Astrocyte (in vitro differentiated cells and primary cell): Measurements from ENCODE around the gene TMOD3. TPM values are rescaled to one million over a fixed set of nuclear protein-coding genes. Genes with fewer than 3 reads are reported as not detected.

ENCODE experiments used
- DNase-seq: peaks from one replicate; pipeline ENCODE4 v3.0.0-alpha.2; 2010; ENCODE audit warnings: low read depth
- FAIRE-seq: peaks from 2 replicates; lab custom pipeline; 2011; peaks lifted over from hg19 to GRCh38; lab: Jason Lieb, UNC
- H2AFZ ChIP-seq: 2 replicates; pipeline ENCODE4 v1.6.0; 2012; ENCODE audit warnings: low read depth, low read length, inconsistent platforms
- H3K27ac ChIP-seq: 2 replicates; pipeline ENCODE4 v1.5.1; 2011; ENCODE audit warnings: low read depth, low read length, inconsistent platforms
- H3K27me3 ChIP-seq: 2 replicates; pipeline ENCODE4 v1.6.0; 2011; ENCODE audit warnings: low read length, inconsistent platforms; ENCODE audit not compliant: insufficient read depth
- H3K36me3 ChIP-seq: 2 replicates; pipeline ENCODE4 v1.5.1; 2011; ENCODE audit warnings: low read length, inconsistent platforms; ENCODE audit not compliant: insufficient read depth
- H3K4me1 ChIP-seq: 2 replicates; pipeline ENCODE4 v1.5.1; 2011; ENCODE audit warnings: low read length, inconsistent platforms; ENCODE audit not compliant: insufficient read depth
- H3K4me2 ChIP-seq: 2 replicates; pipeline ENCODE4 v1.6.0; 2012; ENCODE audit warnings: low read length, inconsistent platforms
- H3K4me3 ChIP-seq: 2 replicates; pipeline ENCODE4 v1.5.1; 2011; ENCODE audit warnings: low read depth, mild to moderate bottlenecking, low read length, inconsistent platforms; ENCODE audit not compliant: insufficient read depth
- H3K79me2 ChIP-seq: 2 replicates; pipeline ENCODE4 v1.6.0; 2012; ENCODE audit warnings: mild to moderate bottlenecking, low read length, inconsistent platforms; ENCODE audit not compliant: insufficient read depth
- H3K9ac ChIP-seq: 2 replicates; pipeline ENCODE4 v1.6.0; 2012; ENCODE audit warnings: mild to moderate bottlenecking, low read length, inconsistent platforms
- H3K9me3 ChIP-seq: 2 replicates; pipeline ENCODE4 v1.5.1; 2012; ENCODE audit warnings: low read depth, mild to moderate bottlenecking, low read length, inconsistent platforms; ENCODE audit not compliant: insufficient read depth
- H4K20me1 ChIP-seq: 2 replicates; pipeline ENCODE4 v1.6.0; 2012; ENCODE audit warnings: low read length, inconsistent platforms; ENCODE audit not compliant: insufficient read depth
- H3K27ac Mint-ChIP-seq: one replicate; pipeline ENCODE4 v1.8.0; 2021; ENCODE audit warnings: mild to moderate bottlenecking, mixed read lengths; ENCODE audit not compliant: unreplicated experiment
- H3K27me3 Mint-ChIP-seq: one replicate; pipeline ENCODE4 v1.8.0; 2021; ENCODE audit warnings: low read depth, mixed read lengths; ENCODE audit not compliant: unreplicated experiment
- H3K36me3 Mint-ChIP-seq: one replicate; pipeline ENCODE4 v1.8.0; 2021; ENCODE audit warnings: low read depth, mixed read lengths; ENCODE audit not compliant: unreplicated experiment
- H3K4me1 Mint-ChIP-seq: one replicate; pipeline ENCODE4 v1.8.0; 2021; ENCODE audit warnings: low read depth, mixed read lengths; ENCODE audit not compliant: unreplicated experiment
- H3K4me3 Mint-ChIP-seq: one replicate; pipeline ENCODE4 v1.8.0; 2021; ENCODE audit warnings: mild to moderate bottlenecking, moderate library complexity, mixed read lengths; ENCODE audit not compliant: unreplicated experiment
- H3K9me3 Mint-ChIP-seq: one replicate; pipeline ENCODE4 v1.8.0; 2021; ENCODE audit warnings: mild to moderate bottlenecking, mixed read lengths; ENCODE audit not compliant: unreplicated experiment
- CTCF ChIP-seq: IDR thresholded peaks from 2 replicates; pipeline ENCODE4 v1.5.1; 2011; ENCODE audit warnings: low read depth, mild to moderate bottlenecking, inconsistent platforms, low read length, moderate library complexity; ENCODE audit not compliant: insufficient read depth
- EZH2 ChIP-seq: IDR thresholded peaks from 2 replicates; pipeline ENCODE4 v1.6.1; 2012; ENCODE audit warnings: mild to moderate bottlenecking, low read length, inconsistent platforms; ENCODE audit not compliant: insufficient read depth
- total RNA-seq: library from RNA; stranded (reverse); gene quantifications from 2 replicates; pipeline ENCODE4 v1.2.1, GENCODE V29; 2021

Gene TMOD3
- total RNA-seq, 1 donor from 2014 or later, result 65.2 TPM

- peaks cover 18% of the 10 kb centered on the region for H3K36me3 Mint-ChIP-seq
- FAIRE-seq, result no peak
Measured at GRCh38 chr15:51870774-51871173, 41.3 kb downstream of the TMOD3 start.

GRCh38 chr15:51874751-51875644 lies 45.5 kb downstream of the TMOD3 start:
- Histone ChIP-seq H3K79me2 (peaks cover 30% of the 10 kb centered on the region), H2AFZ (no peak overlapping the region), H4K20me1 (peaks cover 4% of the 10 kb centered on the region), H3K9ac (peak overlapping the region; percentile 84), H3K4me1 (peaks cover 35% of the 10 kb centered on the region), H3K4me2 (peak overlapping the region; percentile 84), H3K27me3 (no peaks in the 10 kb centered on the region), H3K27ac (peak overlapping the region; percentile 99), H3K9me3 (no peaks in the 10 kb centered on the region), H3K4me3 (peak overlapping the region; percentile 31), H3K36me3 (peaks cover 14% of the 10 kb centered on the region)
- Mint-ChIP-seq H3K27ac (peak overlapping the region; percentile 96), H3K9me3 (no peaks in the 10 kb centered on the region), H3K4me3 (peak overlapping the region; percentile 40), H3K27me3 (no peaks in the 10 kb centered on the region), H3K4me1 (peaks cover 22% of the 10 kb centered on the region), H3K36me3 (peaks cover 23% of the 10 kb centered on the region)
- peak; percentile 98 for DNase-seq
- FAIRE-seq, result peak; percentile 85
- TF ChIP-seq CTCF, result no peak
- no peak for TF ChIP-seq EZH2

More at GRCh38 chr15:51870774-51871173, 41.3 kb downstream of the TMOD3 start:
- no peaks in the 10 kb centered on the region for H3K9me3 ChIP-seq
- no peak overlapping the region for H3K4me2 ChIP-seq
- H3K4me1 ChIP-seq, result peaks cover 25% of the 10 kb centered on the region
- Mint-ChIP-seq H3K27me3 (no peaks in the 10 kb centered on the region), H3K9me3 (no peaks in the 10 kb centered on the region), H3K27ac (no peak overlapping the region), H3K4me1 (peaks cover 27% of the 10 kb centered on the region), H3K4me3 (no peak overlapping the region)
- peaks cover 28% of the 10 kb centered on the region for H3K79me2 ChIP-seq
- H3K4me3 ChIP-seq, result no peak overlapping the region
- H3K27me3 ChIP-seq, result no peaks in the 10 kb centered on the region
- DNase-seq, result no peak
- no peak overlapping the region for H3K9ac ChIP-seq
- H2AFZ ChIP-seq, result no peak overlapping the region
- no peaks in the 10 kb centered on the region for H4K20me1 ChIP-seq
- H3K27ac ChIP-seq, result no peak overlapping the region
- H3K36me3 ChIP-seq, result peaks cover 14% of the 10 kb centered on the region
- no peak for TF ChIP-seq CTCF
- no peak for TF ChIP-seq EZH2

GRCh38 chr15:51876169-51876568 lies 46.7 kb downstream of the TMOD3 start:
- H3K36me3 ChIP-seq, result peaks cover 5% of the 10 kb centered on the region
- Mint-ChIP-seq H3K9me3 (no peaks in the 10 kb centered on the region), H3K27ac (peak overlapping the region; percentile 62), H3K36me3 (peaks cover 17% of the 10 kb centered on the region), H3K27me3 (no peaks in the 10 kb centered on the region), H3K4me3 (no peak overlapping the region), H3K4me1 (peaks cover 22% of the 10 kb centered on the region)
- no peak overlapping the region for H3K4me2 ChIP-seq
- DNase-seq (no peak), FAIRE-seq (no peak)
- peak overlapping the region; percentile 99 for H3K27ac ChIP-seq
- TF ChIP-seq CTCF, result no peak
- TF ChIP-seq EZH2, result no peak
- peaks cover 4% of the 10 kb centered on the region for H4K20me1 ChIP-seq
- H3K79me2 ChIP-seq, result peaks cover 42% of the 10 kb centered on the region
- no peaks in the 10 kb centered on the region for H3K9me3 ChIP-seq
- no peak overlapping the region for H2AFZ ChIP-seq
- no peak overlapping the region for H3K4me3 ChIP-seq
- peaks cover 35% of the 10 kb centered on the region for H3K4me1 ChIP-seq
- H3K9ac ChIP-seq, result peak overlapping the region; percentile 31
- H3K27me3 ChIP-seq, result no peaks in the 10 kb centered on the region
